ENCODE measurements around the gene ENTHD1.

- TF ChIP-seq MYC (IDR thresholded peaks at IDR 0.05; ENCODE audit: insufficient read depth, insufficient read length, insufficient replicate concordance, low read length, severe bottlenecking), result no peak
- TF ChIP-seq EZH2 (IDR thresholded peaks at IDR 0.05; ENCODE audit: borderline replicate concordance, control insufficient read depth, low read depth, low read length), result no peak
- no peak for TF ChIP-seq POLR2AphosphoS5 (IDR thresholded peaks at IDR 0.05; ENCODE audit: low read length)
- peak; percentile 34 for TF ChIP-seq USF1 (IDR thresholded peaks at IDR 0.05; ENCODE audit: borderline replicate concordance, extremely low read length, insufficient read depth, low read depth, low read length)
- TF ChIP-seq NBN (IDR thresholded peaks at IDR 0.05), result no peak
- TF ChIP-seq, protein P1, sequence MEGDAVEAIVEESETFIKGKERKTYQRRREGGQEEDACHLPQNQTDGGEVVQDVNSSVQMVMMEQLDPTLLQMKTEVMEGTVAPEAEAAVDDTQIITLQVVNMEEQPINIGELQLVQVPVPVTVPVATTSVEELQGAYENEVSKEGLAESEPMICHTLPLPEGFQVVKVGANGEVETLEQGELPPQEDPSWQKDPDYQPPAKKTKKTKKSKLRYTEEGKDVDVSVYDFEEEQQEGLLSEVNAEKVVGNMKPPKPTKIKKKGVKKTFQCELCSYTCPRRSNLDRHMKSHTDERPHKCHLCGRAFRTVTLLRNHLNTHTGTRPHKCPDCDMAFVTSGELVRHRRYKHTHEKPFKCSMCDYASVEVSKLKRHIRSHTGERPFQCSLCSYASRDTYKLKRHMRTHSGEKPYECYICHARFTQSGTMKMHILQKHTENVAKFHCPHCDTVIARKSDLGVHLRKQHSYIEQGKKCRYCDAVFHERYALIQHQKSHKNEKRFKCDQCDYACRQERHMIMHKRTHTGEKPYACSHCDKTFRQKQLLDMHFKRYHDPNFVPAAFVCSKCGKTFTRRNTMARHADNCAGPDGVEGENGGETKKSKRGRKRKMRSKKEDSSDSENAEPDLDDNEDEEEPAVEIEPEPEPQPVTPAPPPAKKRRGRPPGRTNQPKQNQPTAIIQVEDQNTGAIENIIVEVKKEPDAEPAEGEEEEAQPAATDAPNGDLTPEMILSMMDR (IDR thresholded peaks at IDR 0.05 in 2 of 3, conservative IDR thresholded peaks at IDR 0.05 in 1 of 3; ENCODE audit: control insufficient read depth in 2 of 3, extremely low read depth in 1 of 3, insufficient read depth in 1 of 3, low read depth in 3 of 3, low read length in 3 of 3), result no peak
- TF ChIP-seq NKRF (conservative IDR thresholded peaks at IDR 0.05), result no peak
- no peak for TF ChIP-seq POLR2A (IDR thresholded peaks at IDR 0.05; ENCODE audit: low read depth, low read length)
- TF ChIP-seq TAF1 (IDR thresholded peaks at IDR 0.05; ENCODE audit: borderline replicate concordance, low read depth, low read length), result no peak
Measured at GRCh38 chr22:39907605-39908097, 14.1 kb upstream of the ENTHD1 start.

All from GM12878 (cell line).